ENCODE data around the gene AMOT.

Gene AMOT

GRCh38 chrX:112753116-112753515 is 87.5 kb downstream of the AMOT start:
- no peak overlapping the region for H3K4me3 ChIP-seq (ENCODE audit: low read length)
- DNase-seq (ENCODE audit: low read depth) = no peak
- no peak for TF ChIP-seq CTCF (IDR thresholded peaks at IDR 0.05; ENCODE audit: insufficient read depth, low read depth, low read length, missing control alignments)

- no peak for DNase-seq (ENCODE audit: low read depth)
- TF ChIP-seq CTCF (IDR thresholded peaks at IDR 0.05; ENCODE audit: insufficient read depth, low read depth, low read length, missing control alignments) = no peak
- no peak overlapping the region for H3K4me3 ChIP-seq (ENCODE audit: low read length)
These were observed 89.6 kb downstream of the AMOT start for GRCh38 chrX:112751076-112751475.

- no peak for DNase-seq (ENCODE audit: low read depth)
- H3K4me3 ChIP-seq (ENCODE audit: low read length) = no peak overlapping the region
- TF ChIP-seq CTCF (IDR thresholded peaks at IDR 0.05; ENCODE audit: insufficient read depth, low read depth, low read length, missing control alignments) = no peak
These were observed 93.6 kb downstream of the AMOT start for GRCh38 chrX:112746812-112747595.

GRCh38 chrX:112738347-112739033 is 102.1 kb downstream of the AMOT start:
- H3K4me3 ChIP-seq (ENCODE audit: low read length) = no peak overlapping the region
- no peak for DNase-seq (ENCODE audit: low read depth)
- TF ChIP-seq CTCF (IDR thresholded peaks at IDR 0.05; ENCODE audit: insufficient read depth, low read depth, low read length, missing control alignments) = no peak

- no peak overlapping the region for H3K4me3 ChIP-seq (ENCODE audit: low read length)
- DNase-seq (ENCODE audit: low read depth) = no peak
- TF ChIP-seq CTCF (IDR thresholded peaks at IDR 0.05; ENCODE audit: insufficient read depth, low read depth, low read length, missing control alignments) = no peak
These were observed 104.3 kb downstream of the AMOT start for GRCh38 chrX:112736310-112736709.

GRCh38 chrX:112735147-112735546 is 105.5 kb downstream of the AMOT start:
- no peak overlapping the region for H3K4me3 ChIP-seq (ENCODE audit: low read length)
- TF ChIP-seq CTCF (IDR thresholded peaks at IDR 0.05; ENCODE audit: insufficient read depth, low read depth, low read length, missing control alignments) = no peak
- DNase-seq (ENCODE audit: low read depth) = no peak
